Ascending aorta (tissue), 2 donors: ENCODE measurements around the gene PROCA1. TPM values are rescaled to one million over a fixed set of nuclear protein-coding genes. Genes with fewer than 3 reads are reported as not detected.

Source experiments
- DNase-seq, 2 donors: peaks; one replicate each; pipeline ENCODE4 v3.0.0-alpha.2; 2019; ENCODE audit warnings: low spot score in 2 of 2
- H3K27ac ChIP-seq, 2 donors: fragments of 200-600 bp; sonication (generic); one replicate each; pipeline ENCODE4 v1.5.1; 2016 to 2017; ENCODE audit warnings: mild to moderate bottlenecking in 1 of 2
- H3K27me3 ChIP-seq: fragments of 200-600 bp; sonication (generic); one replicate; pipeline ENCODE4 v1.5.1; 2017
- H3K36me3 ChIP-seq, 2 donors: fragments of 200-600 bp; sonication (generic); one replicate each; pipeline ENCODE4 v1.5.1; 2016
- H3K4me1 ChIP-seq, 2 donors: fragments of 200-600 bp; sonication (generic); one replicate each; pipeline ENCODE4 v1.5.1; 2016 to 2017; ENCODE audit warnings: mild to moderate bottlenecking in 1 of 2
- H3K4me3 ChIP-seq, 2 donors: fragments of 200-600 bp; sonication (generic); one replicate each; pipeline ENCODE4 v1.5.1; 2016 to 2017; ENCODE audit warnings: mild to moderate bottlenecking in 1 of 2
- H3K9me3 ChIP-seq, 2 donors: fragments of 200-600 bp; sonication (generic); one replicate each; pipeline ENCODE4 v1.5.1; 2016
- CTCF ChIP-seq, 3 experiments: fragments of 200-600 bp in 2 of 3; fragments of 450-650 bp in 1 of 3; sonication (generic) in 2 of 3; IDR thresholded peaks; one replicate each; pipeline ENCODE4 v1.5.1; 2016 to 2019; ENCODE audit warnings: antibody characterized with exemption in 3 of 3, mild to moderate bottlenecking in 1 of 3, moderate library complexity in 1 of 3
- intact Hi-C: fragments of 100-400 bp; cut with DNase I; formaldehyde crosslinking; loops from one replicate; pipeline ENCODE4 v1.15.1; 2023
- total RNA-seq: library from RNA; depleted of rRNA; stranded (reverse); fragments of >200 nt; gene quantifications from one replicate; pipeline ENCODE4 v1.1.0, GENCODE V29; 2016

The PROCA1 gene
- total RNA-seq, 1 donor from 2014 or later, result 1.6 TPM

- Histone ChIP-seq H3K9me3 (no peaks in the 10 kb centered on the region), H3K36me3 (peaks cover 63 to 74% of the 10 kb centered on the region in 2 donors), H3K4me3 (no peak overlapping the region), H3K27me3 (no peaks in the 10 kb centered on the region), H3K4me1 (no peaks in the 10 kb centered on the region), H3K27ac (no peak overlapping the region)
- DNase-seq, result no peak
- intact Hi-C loops, result no loop called here
- TF ChIP-seq CTCF (IDR thresholded peaks at IDR 0.05), result no peak
Measured at GRCh38 chr17:28702026-28702751, 9.5 kb downstream of the PROCA1 start.

GRCh38 chr17:28700830-28701492 lies 10.7 kb downstream of the PROCA1 start:
- intact Hi-C loops, result no loop called here
- Histone ChIP-seq H3K4me3 (no peak overlapping the region), H3K4me1 (no peaks in the 10 kb centered on the region), H3K27me3 (no peaks in the 10 kb centered on the region), H3K27ac (no peak overlapping the region), H3K9me3 (no peaks in the 10 kb centered on the region), H3K36me3 (peaks cover 75 to 86% of the 10 kb centered on the region in 2 donors)
- DNase-seq, result no peak
- TF ChIP-seq CTCF (IDR thresholded peaks at IDR 0.05), result no peak

DNA sequence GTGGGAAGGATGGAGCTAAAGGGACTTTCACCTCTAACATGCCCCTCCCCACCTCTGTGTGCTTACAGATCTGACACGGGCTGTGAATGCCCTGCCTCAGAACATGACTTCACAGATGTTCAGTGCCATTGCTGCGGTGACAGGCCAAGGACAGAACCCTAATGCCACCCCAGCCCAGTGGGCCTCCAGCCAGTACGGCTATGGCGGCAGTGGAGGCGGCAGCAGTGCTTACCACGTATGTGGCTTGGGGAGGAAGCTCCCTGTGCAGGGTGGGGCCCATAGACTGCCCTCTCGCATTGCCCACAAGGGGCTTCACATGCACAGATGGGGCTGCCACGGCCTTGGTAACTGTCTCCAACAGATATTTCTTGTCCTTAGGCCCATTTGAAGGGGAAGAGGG lies 11.4 kb downstream of the PROCA1 start:
- H3K27ac ChIP-seq, result no peak overlapping the region
- intact Hi-C loops, result no loop called here
- no peaks in the 10 kb centered on the region for H3K9me3 ChIP-seq
- no peaks in the 10 kb centered on the region for H3K4me1 ChIP-seq
- no peak overlapping the region for H3K4me3 ChIP-seq
- DNase-seq, result no peak
- no peak for TF ChIP-seq CTCF (IDR thresholded peaks at IDR 0.05)
- H3K27me3 ChIP-seq, result no peaks in the 10 kb centered on the region
- peaks cover 82 to 93% of the 10 kb centered on the region in 2 donors for H3K36me3 ChIP-seq

- Histone ChIP-seq H3K36me3 (peaks cover 96 to 100% of the 10 kb centered on the region in 2 donors), H3K4me1 (no peaks in the 10 kb centered on the region), H3K9me3 (no peaks in the 10 kb centered on the region), H3K27ac (no peak overlapping the region), H3K4me3 (no peak overlapping the region), H3K27me3 (no peaks in the 10 kb centered on the region)
- DNase-seq, result no peak
- TF ChIP-seq CTCF (IDR thresholded peaks at IDR 0.05), result no peak
- intact Hi-C loops, result no loop called here
Measured at GRCh38 chr17:28698253-28698941, 13.3 kb downstream of the PROCA1 start.

GRCh38 chr17:28693869-28694268 lies 17.8 kb downstream of the PROCA1 start:
- TF ChIP-seq CTCF (IDR thresholded peaks at IDR 0.05), result no peak
- DNase-seq, result no peak
- peaks cover 78 to 95% of the 10 kb centered on the region in 2 donors for H3K36me3 ChIP-seq
- no peak overlapping the region for H3K4me3 ChIP-seq
- H3K27ac ChIP-seq, result no peak overlapping the region
- intact Hi-C loops, result no loop called here
- H3K27me3 ChIP-seq, result no peaks in the 10 kb centered on the region
- no peaks in the 10 kb centered on the region for H3K4me1 ChIP-seq
- H3K9me3 ChIP-seq, result no peaks in the 10 kb centered on the region
